HG03342 (cell line): ENCODE measurements around the gene BRSK1.

Experiments
- ATAC-seq: cut with Tn5 transposase; IDR thresholded peaks from one replicate; pipeline ENCODE4 v1.9.1; 2021; ENCODE audit warnings: mild to moderate bottlenecking, moderate library complexity; ENCODE audit not compliant: unreplicated experiment

BRSK1 gene

GRCh38 chr19:55350620-55351315 is 67.0 kb downstream of the BRSK1 start:
- no peak for ATAC-seq

DNA sequence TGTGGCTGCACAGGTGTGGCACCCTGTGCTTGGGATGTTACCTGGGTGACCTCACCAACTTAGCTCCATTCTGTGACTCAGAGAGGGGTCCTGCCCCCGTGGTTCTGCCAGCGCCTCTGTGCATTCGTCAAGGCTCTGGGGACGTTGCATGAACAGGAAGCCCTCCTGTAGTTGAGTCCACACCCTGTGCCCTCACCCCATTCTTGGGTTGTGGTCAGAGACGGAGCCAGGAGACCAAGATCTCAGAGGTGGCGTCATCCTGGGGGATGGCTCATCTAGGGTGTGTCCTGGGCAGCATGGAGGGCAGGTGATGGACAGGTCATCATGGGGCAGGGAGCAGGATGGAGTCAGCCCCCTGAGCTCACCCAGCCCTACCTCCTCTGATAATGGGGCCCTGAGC is 68.2 kb downstream of the BRSK1 start:
- no peak for ATAC-seq

- no peak for ATAC-seq
Measured at GRCh38 chr19:55352549-55353145, 68.8 kb downstream of the BRSK1 start.

- no peak for ATAC-seq
Measured at GRCh38 chr19:55353356-55353802, 69.6 kb downstream of the BRSK1 start.

DNA sequence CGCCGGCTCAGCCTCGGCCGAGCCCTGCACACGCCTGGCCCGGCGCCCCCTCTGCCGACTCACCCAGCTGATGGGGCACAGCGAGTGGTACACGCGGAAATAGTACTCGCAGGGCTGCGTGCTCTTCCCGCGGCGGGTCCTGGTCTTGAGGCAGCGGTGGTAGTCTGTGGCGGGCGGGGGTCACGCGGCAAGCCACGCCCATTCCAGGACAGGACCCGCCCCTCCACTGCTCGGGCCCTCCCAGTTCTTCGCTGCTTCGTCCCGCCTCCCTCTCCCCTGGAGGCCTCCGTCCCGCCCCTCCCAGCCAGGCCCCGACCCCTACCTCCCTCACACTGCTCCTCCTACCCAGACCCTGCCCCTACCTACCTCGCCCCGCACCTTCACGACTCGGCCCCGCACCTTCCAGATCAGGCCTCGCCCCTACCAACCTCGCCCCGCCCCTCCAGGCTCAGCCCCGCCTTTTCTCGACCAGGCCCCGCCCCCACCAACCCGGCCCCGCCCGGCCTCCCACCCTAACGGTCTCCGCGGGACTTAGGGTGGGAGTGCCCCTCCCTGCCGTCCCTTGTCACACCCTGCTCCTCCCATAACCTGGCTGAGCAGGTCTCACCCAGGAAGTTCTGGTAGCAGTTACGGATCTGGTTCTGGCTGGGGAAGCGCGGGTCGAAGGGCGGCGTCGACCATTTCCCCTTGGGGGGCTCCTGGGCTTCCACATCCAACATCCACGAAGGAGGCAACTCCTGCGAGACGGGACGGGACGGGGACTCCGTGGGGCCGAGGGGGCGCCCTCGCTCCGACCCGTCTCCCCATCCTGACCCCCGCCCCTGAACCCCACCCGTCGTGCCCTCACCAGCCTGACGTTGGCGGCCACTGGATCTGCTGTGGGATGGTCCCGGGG is 70.3 kb downstream of the BRSK1 start:
- ATAC-seq, result no peak

GRCh38 chr19:55354698-55355212 is 71.0 kb downstream of the BRSK1 start, which contains the start of gene COX6B2:
TSS of gene COX6B2 (minus strand) at chr19:55354719. CDS start at chr19:55354521, 198 bp downstream.
- ATAC-seq, result no peak

DNA sequence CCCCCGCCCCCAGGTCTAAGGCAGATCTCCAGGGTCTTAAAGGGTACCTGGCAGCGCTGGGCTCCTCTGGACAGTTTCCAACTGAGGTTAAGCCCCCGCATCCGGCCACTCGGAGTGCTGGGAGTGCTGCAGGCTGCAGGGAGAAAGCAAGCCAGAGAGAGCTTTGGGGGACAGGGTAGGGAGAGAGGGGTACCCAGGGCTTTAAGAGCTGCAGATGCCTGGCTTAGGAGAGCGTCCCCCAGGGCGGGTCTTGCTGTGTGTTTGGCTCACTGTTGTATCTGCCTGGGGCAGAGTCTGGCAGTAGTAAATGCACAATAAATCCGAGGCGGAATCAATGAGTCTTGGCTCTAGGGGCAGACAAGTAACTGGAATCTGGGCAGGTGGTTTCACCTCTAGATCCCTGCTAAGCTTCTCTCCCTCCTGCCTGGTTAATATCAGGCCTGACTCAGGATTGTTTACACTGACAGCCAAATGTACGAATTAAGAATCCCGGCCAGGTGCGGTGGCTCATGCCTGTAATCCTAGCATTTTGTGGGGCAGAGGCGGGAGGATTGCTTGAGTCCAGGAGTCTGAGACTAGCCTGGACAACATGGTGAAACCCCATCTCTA is 71.5 kb downstream of the BRSK1 start:
- no peak for ATAC-seq

DNA sequence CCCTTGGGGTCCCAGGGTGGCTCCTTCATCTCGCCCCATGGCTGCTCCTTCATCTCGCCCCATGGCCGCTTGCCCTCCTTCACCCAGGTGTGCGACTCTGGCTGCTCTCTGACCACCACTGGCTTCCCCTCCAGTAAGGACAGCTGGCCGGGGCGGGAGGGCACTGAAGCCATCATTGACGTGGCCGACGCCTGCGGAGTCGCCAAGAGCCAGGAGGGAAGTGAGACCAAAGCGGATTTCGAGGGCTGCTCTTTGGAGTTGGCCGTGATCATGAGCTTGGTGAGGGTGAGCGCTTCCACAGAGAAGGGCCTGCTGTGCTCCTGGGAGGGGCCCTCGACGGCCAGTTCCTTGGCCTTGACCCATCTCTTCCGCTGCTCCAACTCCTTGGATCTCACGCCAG is 74.7 kb downstream of the BRSK1 start:
- no peak for ATAC-seq

DNA sequence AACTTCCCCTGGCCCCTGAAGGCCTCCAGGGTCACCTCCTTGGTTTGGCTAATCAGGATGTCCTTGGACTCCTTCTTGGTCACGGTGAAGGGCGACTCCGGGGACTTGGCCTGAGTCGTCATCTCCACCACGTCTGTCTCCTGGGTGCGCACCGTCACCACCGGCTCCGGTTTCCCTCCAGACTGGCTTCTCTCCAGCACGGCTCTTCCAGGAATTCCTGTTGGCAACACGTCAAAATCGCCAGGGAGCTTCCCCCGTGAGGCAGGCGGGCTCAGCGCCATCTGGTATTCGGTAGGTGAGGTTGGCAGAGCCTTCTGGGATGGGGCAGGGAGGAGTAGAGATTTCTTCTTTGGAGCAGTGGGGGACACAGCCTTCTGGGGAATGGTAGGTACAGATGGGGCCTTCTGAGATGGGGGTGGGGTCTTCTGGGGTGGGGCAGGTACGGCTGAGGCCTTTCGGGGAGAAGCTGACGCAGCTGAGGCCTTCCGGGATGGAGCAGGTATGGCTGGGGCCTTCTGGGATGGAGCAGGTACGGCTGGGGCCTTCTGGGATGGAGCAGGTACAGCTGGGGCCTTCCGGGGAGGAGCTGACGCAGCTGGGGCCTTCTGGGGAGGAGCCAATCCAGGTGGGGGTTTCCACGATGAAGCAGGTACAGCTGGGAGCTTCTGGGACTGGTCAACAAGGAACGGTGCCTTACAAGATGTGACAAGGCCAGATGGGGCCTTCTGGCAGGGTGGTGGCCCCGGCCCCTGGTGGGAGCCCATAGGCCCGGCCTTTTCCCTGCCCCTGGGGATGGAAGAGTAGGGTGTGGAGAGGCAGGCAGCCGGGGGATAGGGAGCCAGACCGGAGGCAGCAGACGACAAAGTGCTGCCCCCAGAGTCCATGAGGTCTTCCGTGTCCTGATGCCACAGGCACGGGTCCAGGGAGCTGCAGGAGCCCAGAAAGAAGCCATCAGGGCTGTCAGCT is 75.4 kb downstream of the BRSK1 start:
- no peak for ATAC-seq

- ATAC-seq, result no peak
Measured at GRCh38 chr19:55360902-55361301, 77.1 kb downstream of the BRSK1 start.
